Measurements from ENCODE around the gene ITGB4. TPM values are rescaled to one million over a fixed set of nuclear protein-coding genes. Genes with fewer than 3 reads are reported as not detected.
A peak's percentile ranks its signal among the peaks of the same experiment; 100 is the strongest.

The ITGB4 gene
- total and polyA plus RNA-seq, 10 of the 15 experiments (the other 5 are each of a cell fraction or from before 2014, with no cell fraction given), result 0.06 to 1.6 (median 0.27) TPM; not detected in 2

DNA sequence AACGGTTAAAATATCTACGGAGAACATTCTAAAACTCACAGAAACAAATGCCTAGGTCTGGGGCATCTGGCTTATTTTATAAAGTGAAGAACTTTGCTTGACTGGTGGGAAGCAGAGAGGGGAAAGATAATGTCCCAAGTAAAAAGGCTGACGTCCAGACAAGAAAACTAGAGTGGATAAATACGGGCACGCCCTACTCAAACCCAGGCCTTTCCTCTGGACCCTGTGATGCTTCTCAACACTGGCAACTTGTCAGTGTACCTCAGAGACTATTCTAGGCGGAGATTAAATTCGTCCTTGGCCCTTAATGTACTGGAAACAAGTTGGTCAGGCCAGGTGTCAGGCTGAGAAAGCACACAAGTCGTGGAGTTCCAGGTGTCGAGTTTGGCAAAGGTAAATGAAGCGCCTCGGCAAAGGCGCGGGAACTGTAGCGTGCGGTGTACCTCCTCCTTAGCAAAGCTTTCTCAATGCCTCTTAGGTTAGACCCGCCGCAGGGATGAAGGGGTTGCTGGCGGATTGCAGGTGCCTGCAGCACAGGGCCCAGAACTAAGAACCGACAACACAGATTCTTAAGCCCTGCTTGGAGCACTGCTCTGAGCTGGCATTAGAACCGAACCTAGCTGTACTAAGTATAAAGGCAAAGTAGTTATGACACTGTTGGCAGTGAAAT, 62.7 kb downstream of the ITGB4 start (continued):
- TF ChIP-seq, protein P1, sequence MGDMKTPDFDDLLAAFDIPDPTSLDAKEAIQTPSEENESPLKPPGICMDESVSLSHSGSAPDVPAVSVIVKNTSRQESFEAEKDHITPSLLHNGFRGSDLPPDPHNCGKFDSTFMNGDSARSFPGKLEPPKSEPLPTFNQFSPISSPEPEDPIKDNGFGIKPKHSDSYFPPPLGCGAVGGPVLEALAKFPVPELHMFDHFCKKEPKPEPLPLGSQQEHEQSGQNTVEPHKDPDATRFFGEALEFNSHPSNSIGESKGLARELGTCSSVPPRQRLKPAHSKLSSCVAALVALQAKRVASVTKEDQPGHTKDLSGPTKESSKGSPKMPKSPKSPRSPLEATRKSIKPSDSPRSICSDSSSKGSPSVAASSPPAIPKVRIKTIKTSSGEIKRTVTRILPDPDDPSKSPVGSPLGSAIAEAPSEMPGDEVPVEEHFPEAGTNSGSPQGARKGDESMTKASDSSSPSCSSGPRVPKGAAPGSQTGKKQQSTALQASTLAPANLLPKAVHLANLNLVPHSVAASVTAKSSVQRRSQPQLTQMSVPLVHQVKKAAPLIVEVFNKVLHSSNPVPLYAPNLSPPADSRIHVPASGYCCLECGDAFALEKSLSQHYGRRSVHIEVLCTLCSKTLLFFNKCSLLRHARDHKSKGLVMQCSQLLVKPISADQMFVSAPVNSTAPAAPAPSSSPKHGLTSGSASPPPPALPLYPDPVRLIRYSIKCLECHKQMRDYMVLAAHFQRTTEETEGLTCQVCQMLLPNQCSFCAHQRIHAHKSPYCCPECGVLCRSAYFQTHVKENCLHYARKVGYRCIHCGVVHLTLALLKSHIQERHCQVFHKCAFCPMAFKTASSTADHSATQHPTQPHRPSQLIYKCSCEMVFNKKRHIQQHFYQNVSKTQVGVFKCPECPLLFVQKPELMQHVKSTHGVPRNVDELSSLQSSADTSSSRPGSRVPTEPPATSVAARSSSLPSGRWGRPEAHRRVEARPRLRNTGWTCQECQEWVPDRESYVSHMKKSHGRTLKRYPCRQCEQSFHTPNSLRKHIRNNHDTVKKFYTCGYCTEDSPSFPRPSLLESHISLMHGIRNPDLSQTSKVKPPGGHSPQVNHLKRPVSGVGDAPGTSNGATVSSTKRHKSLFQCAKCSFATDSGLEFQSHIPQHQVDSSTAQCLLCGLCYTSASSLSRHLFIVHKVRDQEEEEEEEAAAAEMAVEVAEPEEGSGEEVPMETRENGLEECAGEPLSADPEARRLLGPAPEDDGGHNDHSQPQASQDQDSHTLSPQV (IDR thresholded peaks at IDR 0.05), result 0 out of 2 replicates have a peak, but pooled peaks have one; percentile 43
- TF ChIP-seq HDGF (IDR thresholded peaks at IDR 0.05), result no peak
- TF ChIP-seq, protein P2, sequence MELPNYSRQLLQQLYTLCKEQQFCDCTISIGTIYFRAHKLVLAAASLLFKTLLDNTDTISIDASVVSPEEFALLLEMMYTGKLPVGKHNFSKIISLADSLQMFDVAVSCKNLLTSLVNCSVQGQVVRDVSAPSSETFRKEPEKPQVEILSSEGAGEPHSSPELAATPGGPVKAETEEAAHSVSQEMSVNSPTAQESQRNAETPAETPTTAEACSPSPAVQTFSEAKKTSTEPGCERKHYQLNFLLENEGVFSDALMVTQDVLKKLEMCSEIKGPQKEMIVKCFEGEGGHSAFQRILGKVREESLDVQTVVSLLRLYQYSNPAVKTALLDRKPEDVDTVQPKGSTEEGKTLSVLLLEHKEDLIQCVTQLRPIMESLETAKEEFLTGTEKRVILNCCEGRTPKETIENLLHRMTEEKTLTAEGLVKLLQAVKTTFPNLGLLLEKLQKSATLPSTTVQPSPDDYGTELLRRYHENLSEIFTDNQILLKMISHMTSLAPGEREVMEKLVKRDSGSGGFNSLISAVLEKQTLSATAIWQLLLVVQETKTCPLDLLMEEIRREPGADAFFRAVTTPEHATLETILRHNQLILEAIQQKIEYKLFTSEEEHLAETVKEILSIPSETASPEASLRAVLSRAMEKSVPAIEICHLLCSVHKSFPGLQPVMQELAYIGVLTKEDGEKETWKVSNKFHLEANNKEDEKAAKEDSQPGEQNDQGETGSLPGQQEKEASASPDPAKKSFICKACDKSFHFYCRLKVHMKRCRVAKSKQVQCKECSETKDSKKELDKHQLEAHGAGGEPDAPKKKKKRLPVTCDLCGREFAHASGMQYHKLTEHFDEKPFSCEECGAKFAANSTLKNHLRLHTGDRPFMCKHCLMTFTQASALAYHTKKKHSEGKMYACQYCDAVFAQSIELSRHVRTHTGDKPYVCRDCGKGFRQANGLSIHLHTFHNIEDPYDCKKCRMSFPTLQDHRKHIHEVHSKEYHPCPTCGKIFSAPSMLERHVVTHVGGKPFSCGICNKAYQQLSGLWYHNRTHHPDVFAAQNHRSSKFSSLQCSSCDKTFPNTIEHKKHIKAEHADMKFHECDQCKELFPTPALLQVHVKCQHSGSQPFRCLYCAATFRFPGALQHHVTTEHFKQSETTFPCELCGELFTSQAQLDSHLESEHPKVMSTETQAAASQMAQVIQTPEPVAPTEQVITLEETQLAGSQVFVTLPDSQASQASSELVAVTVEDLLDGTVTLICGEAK (IDR thresholded peaks at IDR 0.05; ENCODE audit: borderline replicate concordance), result peak; percentile 75
- no peak for TF ChIP-seq CHD1 (IDR thresholded peaks at IDR 0.05; ENCODE audit: low read depth, low read length)
- no peak for TF ChIP-seq RUNX3 (IDR thresholded peaks at IDR 0.05; ENCODE audit: low read length)
- TF ChIP-seq NR2C2 (IDR thresholded peaks at IDR 0.05; ENCODE audit: borderline replicate concordance, control insufficient read depth, insufficient read length, low read depth), result no peak
- TF ChIP-seq HCFC1 (IDR thresholded peaks at IDR 0.05; ENCODE audit: low read length), result no peak
- TF ChIP-seq RCOR1 (conservative IDR thresholded peaks at IDR 0.05; ENCODE audit: low read depth, low read length), result no peak
- no peak for TF ChIP-seq CHD4 (IDR thresholded peaks at IDR 0.05)
- no peak for TF ChIP-seq ZNF274 (IDR thresholded peaks at IDR 0.05; ENCODE audit: insufficient read depth, insufficient read length)
- TF ChIP-seq IRF4 (IDR thresholded peaks at IDR 0.05; ENCODE audit: low read depth, low read length), result no peak
- no peak for TF ChIP-seq ZNF384 (IDR thresholded peaks at IDR 0.05; ENCODE audit: borderline replicate concordance, low read depth, low read length)
- no peak for TF ChIP-seq NR2F1 (conservative IDR thresholded peaks at IDR 0.05)
- 0 out of 2 replicates have a peak, but pooled peaks have one; percentile 50 for TF ChIP-seq LARP7 (IDR thresholded peaks at IDR 0.05)
- TF ChIP-seq ZBTB33 (IDR thresholded peaks at IDR 0.05), result peak; percentile 67; the same call in 1 of the 2 replicates
- no peak for TF ChIP-seq BMI1 (IDR thresholded peaks at IDR 0.05; ENCODE audit: borderline replicate concordance)
- TF ChIP-seq ESRRA (IDR thresholded peaks at IDR 0.05; ENCODE audit: low read length), result no peak
- TF ChIP-seq, protein P3, sequence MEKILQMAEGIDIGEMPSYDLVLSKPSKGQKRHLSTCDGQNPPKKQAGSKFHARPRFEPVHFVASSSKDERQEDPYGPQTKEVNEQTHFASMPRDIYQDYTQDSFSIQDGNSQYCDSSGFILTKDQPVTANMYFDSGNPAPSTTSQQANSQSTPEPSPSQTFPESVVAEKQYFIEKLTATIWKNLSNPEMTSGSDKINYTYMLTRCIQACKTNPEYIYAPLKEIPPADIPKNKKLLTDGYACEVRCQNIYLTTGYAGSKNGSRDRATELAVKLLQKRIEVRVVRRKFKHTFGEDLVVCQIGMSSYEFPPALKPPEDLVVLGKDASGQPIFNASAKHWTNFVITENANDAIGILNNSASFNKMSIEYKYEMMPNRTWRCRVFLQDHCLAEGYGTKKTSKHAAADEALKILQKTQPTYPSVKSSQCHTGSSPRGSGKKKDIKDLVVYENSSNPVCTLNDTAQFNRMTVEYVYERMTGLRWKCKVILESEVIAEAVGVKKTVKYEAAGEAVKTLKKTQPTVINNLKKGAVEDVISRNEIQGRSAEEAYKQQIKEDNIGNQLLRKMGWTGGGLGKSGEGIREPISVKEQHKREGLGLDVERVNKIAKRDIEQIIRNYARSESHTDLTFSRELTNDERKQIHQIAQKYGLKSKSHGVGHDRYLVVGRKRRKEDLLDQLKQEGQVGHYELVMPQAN (conservative IDR thresholded peaks at IDR 0.05), result peak; percentile 50; the same call in 1 of the 2 replicates
- 0 out of 2 replicates have a peak, but pooled peaks have one; percentile 48 for TF ChIP-seq NFXL1 (IDR thresholded peaks at IDR 0.05; ENCODE audit: borderline replicate concordance)
